ENCODE results near the gene VPS51.

GRCh38 chr11:65148657-65149056, 52.6 kb downstream of the VPS51 start:
- TF ChIP-seq CTCF (optimal IDR thresholded peaks at IDR 0.05 in 1 of 3, IDR thresholded peaks at IDR 0.05 in 1 of 3, conservative IDR thresholded peaks at IDR 0.05 in 1 of 3; ENCODE audit: extremely low read depth in 1 of 3, insufficient read depth in 2 of 3, low read length in 3 of 3): no peak
- no peak for TF ChIP-seq EZH2 (IDR thresholded peaks at IDR 0.05; ENCODE audit: low read length)
